SK-N-SH treated with all-trans-retinoic acid at 6 μM for 48 hours (cell line): Measurements from ENCODE around the gene GARNL3.

ENCODE experiments used
- ARNTL ChIP-seq: fragments of 450-650 bp; formaldehyde crosslinking; IDR thresholded peaks from 2 replicates; pipeline ENCODE4 v1.5.0; 2020; ENCODE audit warnings: low read depth, mild to moderate bottlenecking, moderate library complexity, borderline replicate concordance
- BACH2 ChIP-seq: fragments of 250-450 bp; sonication (Bioruptor Pico); IDR thresholded peaks from 2 replicates; pipeline ENCODE4 v1.9.0; 2021; ENCODE audit warnings: mild to moderate bottlenecking, borderline replicate concordance
- CSDC2 ChIP-seq: fragments of 250-450 bp; sonication (Bioruptor Pico); IDR thresholded peaks from 2 replicates; pipeline ENCODE4 v1.5.0; 2020; ENCODE audit warnings: mild to moderate bottlenecking, moderate library complexity
- POU6F1 ChIP-seq: fragments of 250-450 bp; sonication (Bioruptor Pico); IDR thresholded peaks from 2 replicates; pipeline ENCODE4 v1.8.0; 2021; ENCODE audit warnings: low read depth, mild to moderate bottlenecking, moderate library complexity, borderline replicate concordance
- PPARA ChIP-seq: fragments of 250-450 bp; sonication (Bioruptor Pico); IDR thresholded peaks from 2 replicates; pipeline ENCODE4 v1.5.0; 2020; ENCODE audit warnings: mild to moderate bottlenecking, borderline replicate concordance
- RARB ChIP-seq: fragments of 250-450 bp; sonication (Bioruptor Pico); IDR thresholded peaks from 2 replicates; pipeline ENCODE4 v1.8.0; 2021; ENCODE audit warnings: mild to moderate bottlenecking, moderate library complexity
- ZFP3 ChIP-seq: fragments of 250-450 bp; sonication (Bioruptor Pico); IDR thresholded peaks from 2 replicates; pipeline ENCODE4 v1.5.0; 2020; ENCODE audit warnings: mild to moderate bottlenecking, moderate library complexity
- ZFP30 ChIP-seq: fragments of 450-650 bp; formaldehyde crosslinking; IDR thresholded peaks from 2 replicates; pipeline ENCODE4 v1.5.0; 2022; ENCODE audit warnings: mild to moderate bottlenecking, moderate library complexity
- ZNF70 ChIP-seq: fragments of 450-650 bp; formaldehyde crosslinking; IDR thresholded peaks from 2 replicates; pipeline ENCODE4 v1.5.0; 2020; ENCODE audit warnings: mild to moderate bottlenecking, moderate library complexity
- ZNF8 ChIP-seq: fragments of 450-650 bp; formaldehyde crosslinking; IDR thresholded peaks from 2 replicates; pipeline ENCODE4 v1.5.0; 2020; ENCODE audit warnings: mild to moderate bottlenecking, moderate library complexity
- TF ChIP-seq, protein P1 (sequence below): fragments of 250-450 bp; sonication (Bioruptor Pico); IDR thresholded peaks from 2 replicates; pipeline ENCODE4 v1.5.1; 2020; ENCODE audit warnings: low read depth, mild to moderate bottlenecking, moderate library complexity

GRCh38 chr9:127292415-127292814 is 27.8 kb downstream of the GARNL3 start:
- TF ChIP-seq CSDC2 (CRISPR knock-in tag) = no peak
- no peak for TF ChIP-seq ZFP3 (CRISPR knock-in tag)
- TF ChIP-seq RARB (CRISPR knock-in tag) = no peak
- no peak for TF ChIP-seq ARNTL
- no peak for TF ChIP-seq ZFP30 (CRISPR knock-in tag)
- TF ChIP-seq PPARA (CRISPR knock-in tag) = no peak
- no peak for TF ChIP-seq POU6F1 (CRISPR knock-in tag)
- TF ChIP-seq, protein P1, sequence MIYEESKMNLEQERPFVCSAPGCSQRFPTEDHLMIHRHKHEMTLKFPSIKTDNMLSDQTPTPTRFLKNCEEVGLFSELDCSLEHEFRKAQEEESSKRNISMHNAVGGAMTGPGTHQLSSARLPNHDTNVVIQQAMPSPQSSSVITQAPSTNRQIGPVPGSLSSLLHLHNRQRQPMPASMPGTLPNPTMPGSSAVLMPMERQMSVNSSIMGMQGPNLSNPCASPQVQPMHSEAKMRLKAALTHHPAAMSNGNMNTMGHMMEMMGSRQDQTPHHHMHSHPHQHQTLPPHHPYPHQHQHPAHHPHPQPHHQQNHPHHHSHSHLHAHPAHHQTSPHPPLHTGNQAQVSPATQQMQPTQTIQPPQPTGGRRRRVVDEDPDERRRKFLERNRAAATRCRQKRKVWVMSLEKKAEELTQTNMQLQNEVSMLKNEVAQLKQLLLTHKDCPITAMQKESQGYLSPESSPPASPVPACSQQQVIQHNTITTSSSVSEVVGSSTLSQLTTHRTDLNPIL (CRISPR knock-in tag) = no peak
- no peak for TF ChIP-seq ZNF8 (CRISPR knock-in tag)
- TF ChIP-seq ZNF70 (CRISPR knock-in tag) = no peak
- TF ChIP-seq BACH2 = no peak
